K562 (cell line): ENCODE measurements around the gene SRL. TPM values are rescaled to one million over a fixed set of nuclear protein-coding genes. Genes with fewer than 3 reads are reported as not detected.

Experiments
- ATAC-seq: fragments of 200-7000 bp; cut with Tn5 transposase; 3 replicates; pipeline ENCODE4 v1.9.1; 2020; ENCODE audit warnings: moderate library complexity
- BruUV-seq: library from RNA; stranded (reverse); fragments of 400-500 nt; replicated peaks from 2 replicates; lab custom pipeline; 2021; lab: Mats Ljungman, UMichigan
- CTCF ChIA-PET: fragments of 300-600 bp; formaldehyde crosslinking; extraction: SDS; loops from one replicate; lab custom pipeline; 2021; ENCODE audit warnings: low intra/inter-chr PET ratio; lab: Yijun Ruan, JAX
- POLR2A ChIA-PET: fragments of 300-600, 350-650 bp; sonication (Branson Sonifier 250); formaldehyde crosslinking; extraction: SDS; loops from one replicate; lab custom pipeline; 2021; ENCODE audit warnings: antibody characterized with exemption, inconsistent platforms; lab: Yijun Ruan, JAX
- DNase-seq, 4 experiments: peaks; one replicate each; pipeline versions ENCODE4 v3.0.0 to v3.0.0-alpha.2; 2011 to 2018; ENCODE audit warnings: low spot score in 3 of 4, mixed read lengths in 3 of 4; ENCODE audit errors: extremely low read depth in 1 of 4
- FAIRE-seq: peaks from 2 replicates; lab custom pipeline; 2011; peaks lifted over from hg19 to GRCh38; lab: Jason Lieb, UNC
- H2AFZ ChIP-seq: 2 replicates; pipeline ENCODE4 v1.6.0; 2011; ENCODE audit warnings: low read depth, low read length, control low read depth, inconsistent platforms
- H3K27ac ChIP-seq: fragments of 200-600 bp; 3 replicates; pipeline ENCODE4 v1.8.0; 2011; ENCODE audit warnings: low read depth, mild to moderate bottlenecking, control low read depth, inconsistent platforms, low read length, moderate library complexity, mixed read lengths; ENCODE audit errors: extremely low read depth
- H3K27me3 ChIP-seq, 2 experiments: fragments of 300-600 bp in 1 of 2; 2 replicates in 1 of 2; 3 replicates in 1 of 2; pipeline versions ENCODE4 v1.6.0 to v1.8.0; 2011; ENCODE audit warnings: inconsistent platforms in 2 of 2, low read length in 2 of 2, mild to moderate bottlenecking in 1 of 2, mixed read lengths in 1 of 2, moderate library complexity in 1 of 2; ENCODE audit not compliant: control insufficient read depth in 2 of 2, insufficient read depth in 2 of 2
- H3K36me3 ChIP-seq: fragments of 300-600 bp; 3 replicates; pipeline ENCODE4 v1.8.0; 2011; ENCODE audit warnings: mild to moderate bottlenecking, low read length, inconsistent platforms; ENCODE audit not compliant: control insufficient read depth, insufficient read depth
- H3K4me1 ChIP-seq, 2 experiments: fragments of 200-600 bp in 1 of 2; replicated peaks in 1 of 2; 2 replicates in 1 of 2; 3 replicates in 1 of 2; pipeline versions ENCODE4 v1.5.1 to v1.8.0; 2011; ENCODE audit warnings: inconsistent platforms in 2 of 2, low read length in 2 of 2, mild to moderate bottlenecking in 1 of 2, mixed read lengths in 1 of 2, moderate library complexity in 1 of 2; ENCODE audit not compliant: control insufficient read depth in 2 of 2, insufficient read depth in 2 of 2
- H3K4me2 ChIP-seq: 2 replicates; pipeline ENCODE4 v1.6.1; 2011; ENCODE audit warnings: low read length, control low read depth, inconsistent platforms, mixed read lengths; ENCODE audit not compliant: insufficient read depth
- H3K4me3 ChIP-seq: fragments of 200-600 bp; sonication (generic), shearing (Covaris generic); 2 replicates; pipeline ENCODE4 v1.5.1; 2016; ENCODE audit warnings: control low read depth, inconsistent platforms
- H3K79me2 ChIP-seq: fragments of 200-600 bp; 3 replicates; pipeline ENCODE4 v1.8.0; 2011; ENCODE audit warnings: low read length, inconsistent platforms; ENCODE audit not compliant: control insufficient read depth, insufficient read depth
- H3K9ac ChIP-seq, 2 experiments: 2 replicates each; pipeline versions ENCODE4 v1.6.0 to v1.6.1; 2011; ENCODE audit warnings: low read depth in 2 of 2, low read length in 2 of 2, control low read depth in 1 of 2, inconsistent platforms in 1 of 2, mild to moderate bottlenecking in 1 of 2, mixed read lengths in 1 of 2; ENCODE audit not compliant: insufficient read depth in 1 of 2
- H3K9me1 ChIP-seq: one replicate; pipeline ENCODE4 v1.6.0; 2011; ENCODE audit warnings: inconsistent platforms, mild to moderate bottlenecking, low read length, moderate library complexity; ENCODE audit not compliant: control insufficient read depth, insufficient read depth
- H3K9me3 ChIP-seq: replicated peaks from 2 replicates; pipeline ENCODE4 v1.5.1; 2011; ENCODE audit warnings: low read depth, low read length, inconsistent platforms; ENCODE audit not compliant: control insufficient read depth, insufficient read depth
- H4K20me1 ChIP-seq: replicated peaks from 2 replicates; pipeline ENCODE4 v1.6.1; 2011; ENCODE audit warnings: low read length, inconsistent platforms, mixed read lengths; ENCODE audit not compliant: control insufficient read depth, insufficient read depth
- MEF2A ChIP-seq: IDR thresholded peaks from 2 replicates; pipeline ENCODE4 v1.6.1; 2011; ENCODE audit warnings: low read depth, mild to moderate bottlenecking, low read length, moderate library complexity; ENCODE audit not compliant: control insufficient read depth
- SRSF9 ChIP-seq: fragments of 200-400 bp; formaldehyde crosslinking; IDR thresholded peaks from 2 replicates; pipeline ENCODE4 v1.6.1; 2017; ENCODE audit warnings: low read depth, low read length, borderline replicate concordance
- WGBS: fragments of 100-300 bp; shearing (Covaris generic); methylation state at CpG from one replicate; pipeline ENCODE4 v1.1.6; 2016; ENCODE audit warnings: low coverage, mixed read lengths; ENCODE audit not compliant: insufficient coverage; ENCODE audit errors: missing lambda C conversion rate; 5-methylcytosine and 5-hydroxymethylcytosine counted together
- in situ Hi-C: fragments of 300-500 bp; cut with MboI; formaldehyde crosslinking; loops from 4 replicates; pipeline ENCODE4 v1.15.0; 2018; ENCODE audit warnings: inconsistent platforms, mixed read lengths
- intact Hi-C: fragments of 100-400 bp; cut with micrococcal nuclease; formaldehyde crosslinking; loops from 2 replicates; pipeline ENCODE4 v1.14.2; 2022
- polyA plus RNA-seq, 8 experiments: library from polyadenylated mRNA; depleted of rRNA in 4 of 8; stranded (reverse) in 5 of 8; unstranded in 3 of 8; fragments of >200 nt; fragmentation: Nextera tagmentation in 2 of 8; fragmentation: Illumina TruSeq in 1 of 8; extraction: Ambion mirVana in 2 of 8; extraction: Trizol in 1 of 8; gene quantifications; 2 replicates each; pipeline versions ENCODE4 v1.2.1 to v1.2.3, GENCODE V29; 2011 to 2014; ENCODE audit warnings: inconsistent platforms in 1 of 8, missing spikeins in 1 of 8
- total RNA-seq, 7 experiments: library from RNA; depleted of rRNA in 6 of 7; stranded (reverse); fragments of >200 nt in 6 of 7; fragmentation: Illumina TruSeq in 2 of 7; extraction: Trizol in 2 of 7; gene quantifications; 2 replicates each; pipeline versions ENCODE4 v1.2.1 to v1.2.3, GENCODE V29; 2011 to 2021; ENCODE audit warnings: low replicate concordance in 1 of 7

The SRL gene
- total and polyA plus RNA-seq, 9 of the 15 experiments (the other 6 are each of a cell fraction or from before 2014, with no cell fraction given): 0.01 TPM; not detected in 8

- in situ Hi-C loops (no loop called here), intact Hi-C loops (no loop called here)
- WGBS: 11% methylated on average over 11 of the region's 11 CpGs
- ATAC-seq (no peak), DNase-seq (no peak), FAIRE-seq (no peak)
- Histone ChIP-seq H3K9me3 (no peaks in the 10 kb centered on the region), H4K20me1 (no peaks in the 10 kb centered on the region), H3K27ac (no peak overlapping the region), H3K4me2 (no peak overlapping the region), H3K27me3 (peaks cover 17 to 33% of the 10 kb centered on the region in 2 experiments; a peak in 4 of 5 replicates), H3K79me2 (no peaks in the 10 kb centered on the region), H3K4me3 (no peak overlapping the region), H3K36me3 (no peaks in the 10 kb centered on the region), H3K9me1 (no peaks in the 10 kb centered on the region), H2AFZ (no peak overlapping the region), H3K4me1 (peaks cover 4 to 8% of the 10 kb centered on the region in 2 experiments; a peak in 4 of 5 replicates), H3K9ac (no peak overlapping the region)
- BruUV-seq: no TSS peak
- TF ChIP-seq SRSF9 (no peak), MEF2A (peak; percentile 66; the same call in 1 of the 2 replicates)
- POLR2A ChIA-PET: interaction anchor here (0.6 kb wide), 1 partner anchor 65 kb away, joined by 3 read pairs; no protein-coding TSS in a partner anchor
- CTCF ChIA-PET: interaction anchor here (1.0 kb wide), 1 partner anchor 41 kb away, joined by 3 read pairs; no protein-coding TSS in a partner anchor
These were observed 29.5 kb downstream of the SRL start for GRCh38 chr16:4212211-4212933.
